OCI-LY7 (cell line): Measurements from ENCODE around the gene TRIP10. TPM values are rescaled to one million over a fixed set of nuclear protein-coding genes. Genes with fewer than 3 reads are reported as not detected.
"Not testable (repeated sequence)": the region's sequence is repeated elsewhere in the genome, so short reads cannot be mapped to it uniquely, and the experiment has no call there.

Experiments
- BruUV-seq: library from RNA; stranded (reverse); fragments of 400-500 nt; replicated peaks from 2 replicates; lab custom pipeline; 2021; lab: Mats Ljungman, UMichigan
- CTCF ChIA-PET: fragments of 300-600 bp; sonication (Branson Sonifier 250); formaldehyde crosslinking; loops from one replicate; lab custom pipeline; 2022; ENCODE audit warnings: antibody characterized with exemption; ENCODE audit not compliant: unreplicated experiment; lab: Charles Lee
- POLR2A ChIA-PET: fragments of 300-600 bp; sonication (Branson Sonifier 250); formaldehyde crosslinking; loops from one replicate; lab custom pipeline; 2022; ENCODE audit warnings: antibody characterized with exemption; lab: Charles Lee
- DNase-seq: peaks from one replicate; pipeline ENCODE4 v3.0.0-alpha.2; 2015; ENCODE audit warnings: low spot score
- H2AFZ ChIP-seq: fragments of 200-600 bp; sonication (generic), shearing (Covaris generic); 2 replicates; pipeline ENCODE4 v1.6.1; 2014; ENCODE audit warnings: mild to moderate bottlenecking, antibody characterized with exemption, low read length, moderate library complexity
- H3K27ac ChIP-seq: fragments of 200-600 bp; sonication (generic); 2 replicates; pipeline ENCODE4 v1.5.1; 2014; ENCODE audit warnings: mixed run types, low read depth, mild to moderate bottlenecking, moderate library complexity, low read length, inconsistent platforms; ENCODE audit not compliant: poor library complexity, severe bottlenecking
- H3K36me3 ChIP-seq: fragments of 200-600 bp; sonication (generic); 2 replicates; pipeline ENCODE4 v1.6.1; 2014; ENCODE audit warnings: mild to moderate bottlenecking, antibody characterized with exemption, low read length, moderate library complexity, mixed read lengths; ENCODE audit not compliant: insufficient read depth
- H3K4me1 ChIP-seq: fragments of 200-600 bp; sonication (generic); 2 replicates; pipeline ENCODE4 v1.5.1; 2014; ENCODE audit warnings: mild to moderate bottlenecking, low read length; ENCODE audit not compliant: insufficient read depth, poor library complexity, severe bottlenecking
- H3K4me2 ChIP-seq: fragments of 200-600 bp; sonication (generic); 2 replicates; pipeline ENCODE4 v1.6.1; 2014; ENCODE audit warnings: mild to moderate bottlenecking, low read length
- H3K4me3 ChIP-seq: fragments of 200-600 bp; sonication (generic); 2 replicates; pipeline ENCODE4 v1.5.1; 2014; ENCODE audit warnings: mild to moderate bottlenecking, low read depth, low read length; ENCODE audit not compliant: poor library complexity, severe bottlenecking
- H3K79me2 ChIP-seq: fragments of 200-600 bp; sonication (generic); 2 replicates; pipeline ENCODE4 v1.6.1; 2016; ENCODE audit warnings: low read depth, mild to moderate bottlenecking, low read length, moderate library complexity, mixed read lengths; ENCODE audit not compliant: insufficient read depth
- H3K9me2 ChIP-seq: fragments of 200-600 bp; sonication (generic); 2 replicates; pipeline ENCODE4 v1.6.1; 2016; ENCODE audit warnings: mild to moderate bottlenecking, low read length, mixed read lengths; ENCODE audit not compliant: insufficient read depth
- H3K9me3 ChIP-seq: fragments of 200-600 bp; sonication (generic); 2 replicates; pipeline ENCODE4 v1.6.1; 2014; ENCODE audit warnings: mild to moderate bottlenecking, mixed run types, low read length, mixed read lengths
- H4K20me1 ChIP-seq: fragments of 200-600 bp; sonication (generic); 2 replicates; pipeline ENCODE4 v1.6.1; 2014; ENCODE audit warnings: mild to moderate bottlenecking, antibody characterized with exemption, low read length, moderate library complexity, mixed read lengths; ENCODE audit not compliant: insufficient read depth
- CTCF ChIP-seq: fragments of 200-600 bp; sonication (generic); conservative IDR thresholded peaks from 2 replicates; pipeline ENCODE4 v1.5.1; 2014; ENCODE audit warnings: mild to moderate bottlenecking, antibody characterized with exemption, low read length, moderate library complexity, mixed read lengths
- EZH2phosphoT487 ChIP-seq: fragments of 200-600 bp; sonication (generic); IDR thresholded peaks from 2 replicates; pipeline ENCODE4 v1.6.1; 2018; ENCODE audit warnings: low read depth, borderline replicate concordance, mild to moderate bottlenecking, mixed run types, antibody characterized with exemption, low read length, moderate library complexity, mixed read lengths
- intact Hi-C: fragments of 100-400 bp; cut with micrococcal nuclease; formaldehyde crosslinking; loops from one replicate; pipeline ENCODE4 v1.10.0; 2022; ENCODE audit not compliant: unreplicated experiment
- total RNA-seq, 2 experiments: library from RNA; depleted of rRNA in 1 of 2; stranded (reverse); fragments of >200 nt in 1 of 2; shearing (Covaris generic) in 1 of 2; gene quantifications; 2 replicates each; pipeline ENCODE4 v1.2.3, GENCODE V29; 2014 to 2022

Gene TRIP10
- total RNA-seq, 2 experiments from 2014 or later: 16.1 to 19.9 TPM

DNA sequence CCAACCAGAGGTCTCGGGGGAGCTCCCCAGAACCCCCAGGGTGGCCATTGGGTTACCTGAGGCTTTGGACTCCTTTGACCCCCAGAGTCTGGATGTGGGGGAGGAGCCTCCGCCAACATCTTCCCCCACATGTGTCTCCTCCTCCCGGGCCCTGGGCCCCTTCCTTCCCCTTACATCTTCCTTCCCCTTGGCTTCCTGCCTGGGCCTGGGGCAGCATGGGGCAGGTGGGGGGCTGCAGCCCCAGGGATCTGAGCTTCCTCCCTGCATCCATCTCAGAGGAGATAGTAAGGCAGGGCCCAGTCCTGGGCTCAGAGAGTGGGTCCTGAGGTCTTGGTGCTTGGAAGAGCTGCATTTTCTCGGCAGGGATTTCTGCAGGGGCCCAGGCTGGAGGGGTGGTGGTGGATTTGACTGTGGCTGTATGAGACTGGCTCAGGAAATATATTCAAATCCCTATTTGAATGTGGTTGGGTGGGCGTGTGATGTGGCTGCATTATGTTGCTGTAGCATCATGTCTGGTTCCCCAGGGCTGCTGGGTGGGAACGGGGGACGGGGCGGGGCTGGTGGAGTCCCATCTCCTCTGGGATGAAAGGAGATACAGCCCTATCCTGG lies 33.9 kb downstream of the TRIP10 start:
- peaks cover 55% of the 10 kb centered on the region for H3K79me2 ChIP-seq
- intact Hi-C loops: loop anchor here (1.0 kb wide), 1 partner anchor 36 kb away; the partner anchor contains the start of gene GPR108

GRCh38 chr19:6774821-6775707 lies 35.6 kb downstream of the TRIP10 start:
- no peaks in the 10 kb centered on the region for H3K9me2 ChIP-seq
- H3K4me2 ChIP-seq: peak overlapping the region; percentile 57
- no peak overlapping the region for H3K27ac ChIP-seq
- no peaks in the 10 kb centered on the region for H3K9me3 ChIP-seq
- ChIA-PET CTCF (interaction anchor here (0.6 kb wide), 2 partner anchors 22 to 29 kb away, joined by 3 read pairs; no protein-coding TSS in a partner anchor), POLR2A (interaction anchor here (0.6 to 3.9 kb wide), 4 partner anchors 25 to 587 kb away, joined by 4 to 25 read pairs (median 13); no protein-coding TSS in a partner anchor)
- peaks cover 47% of the 10 kb centered on the region for H3K4me1 ChIP-seq
- H3K4me3 ChIP-seq: peak overlapping the region; percentile 16
- DNase-seq: peak; percentile 30
- H2AFZ ChIP-seq: no peak overlapping the region
- TF ChIP-seq CTCF (no peak), EZH2phosphoT487 (no peak)
- TSS peak; percentile 54 for BruUV-seq
- H3K36me3 ChIP-seq: peaks cover 50% of the 10 kb centered on the region
- intact Hi-C loops: no loop called here
- H3K79me2 ChIP-seq: peaks cover 69% of the 10 kb centered on the region
- 0 out of 2 replicates have a peak, but pooled peaks cover 7% of the 10 kb centered on the region for H4K20me1 ChIP-seq

More for the DNA sequence above, 33.9 kb downstream of the TRIP10 start:
- H3K4me1 ChIP-seq: peaks cover 37% of the 10 kb centered on the region
- peaks cover 38% of the 10 kb centered on the region for H3K36me3 ChIP-seq
- H4K20me1 ChIP-seq: 0 out of 2 replicates have a peak, but pooled peaks cover 3% of the 10 kb centered on the region
- BruUV-seq: no TSS peak
- DNase-seq: peak; percentile 89
- POLR2A ChIA-PET: interaction anchor here (0.9 to 3.9 kb wide), 6 partner anchors 9 to 36 kb away, joined by 3 to 25 read pairs (median 6); partner anchors contain the start of gene GPR108
- H3K27ac ChIP-seq: peak overlapping the region; percentile 88
- no peaks in the 10 kb centered on the region for H3K9me3 ChIP-seq
- CTCF ChIA-PET: no interaction called here
- H2AFZ ChIP-seq: no peak overlapping the region
- H3K4me2 ChIP-seq: peak overlapping the region; percentile 72
- H3K9me2 ChIP-seq: no peaks in the 10 kb centered on the region
- H3K4me3 ChIP-seq: peak overlapping the region; percentile 83
- TF ChIP-seq EZH2phosphoT487 (no peak), CTCF (no peak)

DNA sequence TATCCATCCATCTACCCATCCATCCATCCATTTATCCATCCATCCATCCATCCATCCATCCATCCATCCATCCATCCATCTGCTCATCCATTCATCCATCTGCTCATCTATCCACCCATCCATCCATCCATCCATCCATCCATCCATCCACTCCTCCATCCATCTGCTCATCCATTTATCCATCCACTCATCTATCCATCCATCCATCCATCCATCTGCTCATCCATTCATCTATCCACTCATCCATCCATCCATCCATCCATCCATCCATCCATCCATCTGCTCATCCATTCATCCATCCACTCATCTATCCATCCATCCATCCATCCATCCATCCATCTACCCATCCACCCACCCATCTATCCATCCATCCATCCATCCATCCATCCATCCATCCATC lies 36.6 kb downstream of the TRIP10 start:
- POLR2A ChIA-PET, H3K4me2 ChIP-seq, H3K4me3 ChIP-seq, H3K9me2 ChIP-seq, H4K20me1 ChIP-seq, H2AFZ ChIP-seq, H3K27ac ChIP-seq, BruUV-seq, intact Hi-C loops, H3K9me3 ChIP-seq, DNase-seq: not testable (repeated sequence)
- Histone ChIP-seq H3K79me2 (peaks cover 79% of the 10 kb centered on the region), H3K4me1 (peaks cover 51% of the 10 kb centered on the region), H3K36me3 (peaks cover 60% of the 10 kb centered on the region)
- CTCF ChIA-PET: interaction anchor here (0.6 kb wide), 1 partner anchor 28 kb away, joined by 3 read pairs; no protein-coding TSS in a partner anchor
